HCT116 (cell line): ENCODE results near the gene PGPEP1. TPM values are rescaled to one million over a fixed set of nuclear protein-coding genes. Genes with fewer than 3 reads are reported as not detected.

Experiments
- ATAC-seq: fragments of 200-7000 bp; cut with Tn5 transposase; 2 replicates; pipeline ENCODE4 v1.9.1; 2020; ENCODE audit warnings: mild to moderate bottlenecking, moderate library complexity
- BruUV-seq: library from RNA; stranded (reverse); fragments of 400-500 nt; replicated peaks from 2 replicates; lab custom pipeline; 2021; lab: Mats Ljungman, UMichigan
- CTCF ChIA-PET: fragments of 300-600 bp; sonication (Branson Sonifier 250); formaldehyde crosslinking; loops from one replicate; lab custom pipeline; 2021; ENCODE audit warnings: antibody characterized with exemption; lab: Charles Lee
- POLR2A ChIA-PET: fragments of 300-600, 350-600 bp; sonication (Branson Sonifier 250); formaldehyde crosslinking; loops from one replicate; lab custom pipeline; 2021; ENCODE audit warnings: antibody characterized with exemption; lab: Charles Lee
- RAD21 ChIA-PET, 2 experiments: fragments of 300-600 bp; sonication (Branson Sonifier 250); formaldehyde crosslinking; loops; one replicate each; lab custom pipeline; 2023; ENCODE audit warnings: low total read pairs in 2 of 2; ENCODE audit not compliant: uncharacterized antibody in 2 of 2, unreplicated experiment in 2 of 2, low non-redundant PET in 1 of 2; lab: Charles Lee
- DNase-seq: peaks from one replicate; pipeline ENCODE4 v3.0.0-alpha.2; 2010; ENCODE audit warnings: low read depth, low spot score
- H2AFZ ChIP-seq: fragments of 200-600 bp; shearing (Covaris generic), sonication (generic); 2 replicates; pipeline ENCODE4 v1.6.1; 2017; ENCODE audit warnings: low read depth, mixed run types, mixed read lengths, antibody characterized with exemption, low read length; ENCODE audit not compliant: poor library complexity, severe bottlenecking
- H3K27ac ChIP-seq: 2 replicates; pipeline ENCODE4 v1.5.1; 2012; ENCODE audit warnings: low read depth, low read length
- H3K27me3 ChIP-seq: fragments of 200-600 bp; sonication (generic); 2 replicates; pipeline ENCODE4 v1.6.1; 2016; ENCODE audit warnings: mixed run types, low read length, mixed read lengths; ENCODE audit not compliant: insufficient read depth
- H3K36me3 ChIP-seq, 2 experiments: fragments of 200-500 bp in 1 of 2; fragments of 200-600 bp in 1 of 2; sonication (Bioruptor generic) in 1 of 2; sonication (generic) in 1 of 2; 2 replicates each; pipeline versions ENCODE4 v1.5.1 to v1.6.1; 2014 to 2016; ENCODE audit warnings: low read length in 2 of 2, inconsistent platforms in 1 of 2, mixed read lengths in 1 of 2, mixed run types in 1 of 2; ENCODE audit not compliant: insufficient read depth in 2 of 2, control insufficient read depth in 1 of 2
- H3K4me1 ChIP-seq, 2 experiments: fragments of 200-600 bp in 1 of 2; sonication (generic) in 1 of 2; 2 replicates each; pipeline versions ENCODE4 v1.5.1 to v1.6.1; 2012 to 2017; ENCODE audit warnings: low read length in 2 of 2, inconsistent platforms in 1 of 2, mild to moderate bottlenecking in 1 of 2, mixed read lengths in 1 of 2, mixed run types in 1 of 2, moderate library complexity in 1 of 2; ENCODE audit not compliant: insufficient read depth in 2 of 2, control insufficient read depth in 1 of 2
- H3K4me2 ChIP-seq: fragments of 200-600 bp; sonication (generic); 2 replicates; pipeline ENCODE4 v1.6.1; 2017; ENCODE audit warnings: mixed run types, low read length, mixed read lengths
- H3K4me3 ChIP-seq, 2 experiments: fragments of 200-600 bp in 1 of 2; sonication (generic) in 1 of 2; replicated peaks in 1 of 2; 2 replicates each; pipeline ENCODE4 v1.5.1; 2011 to 2016; ENCODE audit warnings: low read length in 2 of 2, control low read depth in 1 of 2, low read depth in 1 of 2, mild to moderate bottlenecking in 1 of 2, mixed read lengths in 1 of 2, mixed run types in 1 of 2
- H3K79me2 ChIP-seq: fragments of 200-600 bp; sonication (generic); 2 replicates; pipeline ENCODE4 v1.6.1; 2017; ENCODE audit warnings: mild to moderate bottlenecking, mixed run types, low read length, moderate library complexity, mixed read lengths; ENCODE audit not compliant: insufficient read depth
- H3K9ac ChIP-seq: fragments of 200-600 bp; sonication (generic); 2 replicates; pipeline ENCODE4 v1.6.1; 2016; ENCODE audit warnings: low read length, mixed read lengths
- H3K9me2 ChIP-seq: fragments of 200-600 bp; sonication (generic), shearing (Covaris generic); 2 replicates; pipeline ENCODE4 v1.6.1; 2017; ENCODE audit warnings: mixed run types, mild to moderate bottlenecking, moderate library complexity; ENCODE audit not compliant: insufficient read depth
- H3K9me3 ChIP-seq, 2 experiments: fragments of 200-500 bp in 1 of 2; fragments of 200-600 bp in 1 of 2; sonication (Bioruptor generic) in 1 of 2; sonication (generic) in 1 of 2; 2 replicates each; pipeline ENCODE4 v1.6.1; 2014 to 2017; ENCODE audit warnings: low read length in 2 of 2, mixed read lengths in 2 of 2, inconsistent platforms in 1 of 2, low read depth in 1 of 2, mild to moderate bottlenecking in 1 of 2, mixed run types in 1 of 2, moderate library complexity in 1 of 2; ENCODE audit not compliant: control insufficient read depth in 1 of 2, insufficient read depth in 1 of 2
- H4K20me1 ChIP-seq: fragments of 200-600 bp; sonication (generic), shearing (Covaris generic); 2 replicates; pipeline ENCODE4 v1.6.1; 2017; ENCODE audit warnings: mixed run types, mild to moderate bottlenecking, moderate library complexity; ENCODE audit not compliant: insufficient read depth
- EGR1 ChIP-seq: IDR thresholded peaks from 2 replicates; pipeline ENCODE4 v1.6.1; 2012; ENCODE audit warnings: low read depth
- ELF1 ChIP-seq: IDR thresholded peaks from 2 replicates; pipeline ENCODE4 v1.6.1; 2012; ENCODE audit warnings: low read depth, borderline replicate concordance
- EZH2 ChIP-seq: fragments of 200-600 bp; sonication (generic); IDR thresholded peaks from 2 replicates; pipeline ENCODE4 v1.6.1; 2017; ENCODE audit warnings: antibody characterized with exemption, mixed run types
- MAX ChIP-seq: IDR thresholded peaks from 2 replicates; pipeline ENCODE4 v1.6.1; 2012
- RAD21 ChIP-seq: IDR thresholded peaks from 2 replicates; pipeline ENCODE4 v1.6.1; 2012; ENCODE audit warnings: low read depth, mild to moderate bottlenecking
- SIN3A ChIP-seq: IDR thresholded peaks from 2 replicates; pipeline ENCODE4 v1.6.1; 2012; ENCODE audit warnings: low read depth
- SP1 ChIP-seq: IDR thresholded peaks from 2 replicates; pipeline ENCODE4 v1.6.1; 2012; ENCODE audit warnings: low read depth
- ZBTB33 ChIP-seq: IDR thresholded peaks from 2 replicates; pipeline ENCODE4 v1.6.1; 2011; ENCODE audit warnings: mild to moderate bottlenecking, low read length, moderate library complexity; ENCODE audit not compliant: insufficient replicate concordance; ENCODE audit errors: extremely low read depth
- ZNF274 ChIP-seq: fragments of 200-500 bp; sonication (Bioruptor generic); IDR thresholded peaks from 2 replicates; pipeline ENCODE4 v1.6.1; 2014; ENCODE audit warnings: mild to moderate bottlenecking, low read depth, low read length, inconsistent platforms
- intact Hi-C: fragments of 100-400 bp; cut with micrococcal nuclease; formaldehyde crosslinking; loops from 2 replicates; pipeline ENCODE4 v1.10.0; 2022
- total RNA-seq: library from RNA; stranded (reverse); gene quantifications from one replicate; pipeline ENCODE4 v1.2.1, GENCODE V29; 2021; ENCODE audit not compliant: unreplicated experiment

Gene PGPEP1
- total RNA-seq, 1 experiment from 2014 or later, result 30.9 TPM

DNA sequence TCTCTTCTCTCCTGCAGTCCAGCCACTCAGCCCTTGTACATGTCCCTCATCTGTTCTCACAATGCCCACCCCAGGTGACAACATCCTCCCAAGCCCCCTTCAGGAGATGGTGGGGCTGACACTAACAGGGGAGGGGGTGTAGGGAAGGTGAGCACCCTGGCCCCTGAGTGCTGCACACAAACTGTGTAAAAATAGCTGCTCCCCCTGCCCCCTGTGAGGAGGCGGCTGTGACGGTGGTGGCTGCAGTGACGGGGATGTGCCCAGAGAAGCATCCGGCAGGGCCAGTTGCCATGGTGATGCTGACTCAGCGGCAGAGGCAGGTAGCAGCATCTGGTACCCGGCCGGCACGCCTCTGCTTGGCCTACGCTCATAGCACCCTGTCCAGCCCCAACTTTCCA lies 45.9 kb upstream of the PGPEP1 start:
- Histone ChIP-seq H4K20me1 (no peaks in the 10 kb centered on the region), H3K9me2 (no peaks in the 10 kb centered on the region), H3K79me2 (no peaks in the 10 kb centered on the region), H3K4me2 (peak overlapping the region; percentile 98; the same call in 1 of the 2 replicates), H3K27me3 (no peaks in the 10 kb centered on the region), H3K4me3 (no peak overlapping the region), H3K9ac (peak overlapping the region; percentile 86), H3K9me3 (no peaks in the 10 kb centered on the region), H3K4me1 (peaks cover 37 to 72% of the 10 kb centered on the region in 2 experiments), H2AFZ (no peak overlapping the region), H3K36me3 (no peaks in the 10 kb centered on the region), H3K27ac (peak overlapping the region; percentile 94)
- intact Hi-C loops, result no loop called here
- CTCF ChIA-PET, result interaction anchor here (3.1 kb wide), 1 partner anchor 14 kb away, joined by 28 read pairs; the partner anchor contains the start of gene JUND
- no peak for TF ChIP-seq SP1
- DNase-seq (no peak), ATAC-seq (no peak)
- RAD21 ChIA-PET, result no interaction called here
- no TSS peak for BruUV-seq
- POLR2A ChIA-PET, result interaction anchor here (4.4 kb wide), 1 partner anchor 13 kb away, joined by 138 read pairs; the partner anchor contains the start of gene JUND

DNA sequence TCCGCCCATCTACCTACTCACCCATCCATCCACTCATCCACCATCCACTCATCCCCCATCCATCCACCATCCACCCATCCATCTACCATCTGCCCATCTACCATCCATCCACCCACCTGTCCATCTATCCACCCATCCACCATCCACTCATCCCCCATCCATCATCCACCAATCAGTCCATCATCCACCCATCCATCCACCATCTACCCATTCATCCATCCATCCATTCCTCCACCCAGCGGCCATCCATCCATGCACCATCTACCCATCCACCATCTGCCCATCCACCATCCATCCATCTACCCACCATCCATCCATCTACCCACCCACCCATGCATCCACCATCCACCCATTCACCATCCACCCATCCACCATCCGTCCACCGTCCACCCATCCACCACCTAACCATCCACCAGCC lies 45.4 kb upstream of the PGPEP1 start:
- Histone ChIP-seq H3K9me2 (no peaks in the 10 kb centered on the region), H3K27me3 (no peaks in the 10 kb centered on the region), H3K4me3 (no peak overlapping the region), H3K4me2 (no peak overlapping the region), H3K79me2 (no peaks in the 10 kb centered on the region), H4K20me1 (no peaks in the 10 kb centered on the region), H3K4me1 (peaks cover 33 to 71% of the 10 kb centered on the region in 2 experiments), H3K36me3 (no peaks in the 10 kb centered on the region), H3K27ac (no peak overlapping the region), H3K9me3 (no peaks in the 10 kb centered on the region), H3K9ac (no peak overlapping the region), H2AFZ (no peak overlapping the region)
- ChIA-PET RAD21 (no interaction called here), CTCF (no interaction called here), POLR2A (no interaction called here)
- no peak for TF ChIP-seq EGR1
- ATAC-seq (no peak), DNase-seq (no peak)
- intact Hi-C loops, result no loop called here
- no TSS peak for BruUV-seq

DNA sequence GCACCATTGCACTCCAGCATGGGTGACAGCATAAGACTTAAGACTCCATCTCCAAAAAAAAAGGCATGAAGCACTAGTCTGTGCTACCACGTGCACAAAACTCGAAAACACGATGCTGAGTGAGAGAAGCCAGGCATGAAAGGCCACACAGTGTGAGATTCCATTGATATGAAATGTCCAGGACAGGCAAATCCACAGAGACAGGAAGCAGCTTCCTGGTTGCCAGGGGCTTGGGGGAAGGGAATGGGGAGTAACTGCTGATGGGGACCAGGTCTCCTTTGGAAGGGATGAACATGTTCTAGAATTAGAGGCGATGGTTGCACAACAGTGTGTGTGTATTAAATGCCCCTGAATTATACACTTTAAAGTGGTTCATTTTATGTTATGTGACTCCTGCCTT lies 43.1 kb upstream of the PGPEP1 start:
- Histone ChIP-seq H3K9ac (no peak overlapping the region), H3K9me2 (no peaks in the 10 kb centered on the region), H3K4me2 (no peak overlapping the region), H2AFZ (no peak overlapping the region), H3K4me1 (peaks cover 42 to 70% of the 10 kb centered on the region in 2 experiments), H3K27ac (no peak overlapping the region), H3K36me3 (no peaks in the 10 kb centered on the region), H3K27me3 (no peaks in the 10 kb centered on the region), H3K79me2 (no peaks in the 10 kb centered on the region), H4K20me1 (no peaks in the 10 kb centered on the region), H3K4me3 (no peak overlapping the region), H3K9me3 (no peaks in the 10 kb centered on the region)
- TF ChIP-seq SP1, result no peak
- TF ChIP-seq SIN3A, result no peak
- no peak for TF ChIP-seq ZNF274
- TF ChIP-seq MAX, result no peak
- no peak for TF ChIP-seq EZH2
- no peak for TF ChIP-seq RAD21
- no peak for TF ChIP-seq ELF1
- no peak for TF ChIP-seq ZBTB33
- ATAC-seq (no peak), DNase-seq (no peak)
- RAD21 ChIA-PET, result no interaction called here
- BruUV-seq, result no TSS peak
- CTCF ChIA-PET, result no interaction called here
- POLR2A ChIA-PET, result interaction anchor here (3.2 kb wide), 1 partner anchor 16 kb away, joined by 14 read pairs; the partner anchor contains the start of gene JUND
- intact Hi-C loops, result no loop called here
